H1 (cell line): ENCODE results near the gene FNDC5. TPM values are rescaled to one million over a fixed set of nuclear protein-coding genes. Genes with fewer than 3 reads are reported as not detected.

Source experiments
- CTCF ChIA-PET: fragments of 300-600 bp; sonication (Branson Sonifier 250); formaldehyde crosslinking; loops from one replicate; lab custom pipeline; 2021; ENCODE audit not compliant: partially characterized antibody; lab: Charles Lee
- POLR2A ChIA-PET: fragments of 300-600 bp; sonication (Branson Sonifier 250); formaldehyde crosslinking; loops from one replicate; lab custom pipeline; 2021; ENCODE audit warnings: inconsistent platforms; ENCODE audit not compliant: partially characterized antibody; lab: Charles Lee
- DNase-seq, 2 experiments: peaks; one replicate each; pipeline versions ENCODE4 v3.0.0 to v3.0.0-alpha.2; 2010 to 2022; ENCODE audit warnings: low spot score in 2 of 2, low read depth in 1 of 2, mixed read lengths in 1 of 2
- FAIRE-seq: peaks from 2 replicates; lab custom pipeline; 2011; peaks lifted over from hg19 to GRCh38; lab: Jason Lieb, UNC
- H2AFZ ChIP-seq: 2 replicates; pipeline ENCODE4 v1.8.1; 2012; ENCODE audit warnings: low read length, inconsistent platforms
- H2AK5ac ChIP-seq: 2 replicates; pipeline ENCODE4 v1.6.1; 2013; ENCODE audit warnings: low read depth, low read length
- H2BK120ac ChIP-seq: replicated peaks from 2 replicates; pipeline ENCODE3; 2013; ENCODE audit warnings: low read depth, low read length, inconsistent platforms
- H2BK12ac ChIP-seq: 2 replicates; pipeline ENCODE4 v1.6.1; 2013; ENCODE audit warnings: low read depth, low read length
- H2BK15ac ChIP-seq: 2 replicates; pipeline ENCODE4 v1.6.1; 2013; ENCODE audit warnings: low read length
- H2BK20ac ChIP-seq: 2 replicates; pipeline ENCODE4 v1.6.1; 2013; ENCODE audit warnings: low read length
- H2BK5ac ChIP-seq: 2 replicates; pipeline ENCODE4 v1.6.1; 2013; ENCODE audit warnings: low read depth, low read length
- H3K14ac ChIP-seq: 2 replicates; pipeline ENCODE4 v1.6.1; 2013; ENCODE audit warnings: inconsistent platforms; ENCODE audit not compliant: insufficient read length
- H3K18ac ChIP-seq: 2 replicates; pipeline ENCODE4 v1.6.1; 2013; ENCODE audit warnings: low read length; ENCODE audit errors: extremely low read depth
- H3K23ac ChIP-seq: 2 replicates; pipeline ENCODE4 v1.6.1; 2013; ENCODE audit warnings: inconsistent platforms; ENCODE audit not compliant: insufficient read length
- H3K23me2 ChIP-seq: 2 replicates; pipeline ENCODE4 v1.6.1; 2013; ENCODE audit warnings: low read depth, low read length
- H3K27ac ChIP-seq: 2 replicates; pipeline ENCODE4 v1.6.1; 2011; ENCODE audit warnings: low read depth, low read length, inconsistent platforms
- H3K27me3 ChIP-seq, 4 experiments: replicated peaks in 1 of 4; 1 replicate in 1 of 4; 2 replicates in 3 of 4; pipeline versions ENCODE4 v1.6.1 to v1.8.1; 2011 to 2013; ENCODE audit warnings: low read length in 3 of 4, mild to moderate bottlenecking in 3 of 4, inconsistent platforms in 2 of 4, mixed read lengths in 2 of 4, moderate library complexity in 1 of 4; ENCODE audit not compliant: control insufficient read depth in 3 of 4, insufficient read depth in 3 of 4; ENCODE audit errors: extremely low read depth in 1 of 4
- H3K36me3 ChIP-seq, 4 experiments: 2 replicates each; pipeline versions ENCODE4 v1.6.1 to v1.8.1; 2011 to 2013; ENCODE audit warnings: mild to moderate bottlenecking in 4 of 4, low read length in 3 of 4, moderate library complexity in 2 of 4, control low read depth in 1 of 4, inconsistent platforms in 1 of 4; ENCODE audit not compliant: insufficient read depth in 4 of 4, control insufficient read depth in 2 of 4
- H3K4ac ChIP-seq: replicated peaks from 2 replicates; pipeline ENCODE3; 2013; ENCODE audit warnings: low read length, low read depth, mixed read lengths, inconsistent platforms; ENCODE audit not compliant: insufficient read length
- H3K4me1 ChIP-seq, 4 experiments: replicated peaks in 1 of 4; 1 replicate in 1 of 4; 2 replicates in 3 of 4; pipeline versions ENCODE4 v1.6.1 to v1.8.1; 2011 to 2013; ENCODE audit warnings: low read length in 3 of 4, inconsistent platforms in 2 of 4, mixed read lengths in 1 of 4; ENCODE audit not compliant: insufficient read depth in 4 of 4, control insufficient read depth in 3 of 4
- H3K4me2 ChIP-seq, 2 experiments: 2 replicates each; pipeline versions ENCODE4 v1.6.1 to v1.8.1; 2011 to 2013; ENCODE audit warnings: low read depth in 2 of 2, low read length in 2 of 2, control low read depth in 1 of 2, inconsistent platforms in 1 of 2, mild to moderate bottlenecking in 1 of 2; ENCODE audit not compliant: insufficient read depth in 1 of 2
- H3K4me3 ChIP-seq, 4 experiments: fragments of 200-600, 300-600 bp in 1 of 4; sonication (generic), shearing (Covaris generic), sonication (Bioruptor Twin) in 1 of 4; 2 replicates each; pipeline versions ENCODE4 v1.5.1 to v1.8.1; 2011 to 2016; ENCODE audit warnings: low read length in 4 of 4, low read depth in 3 of 4, control low read depth in 2 of 4, inconsistent platforms in 2 of 4, mild to moderate bottlenecking in 2 of 4, mixed read lengths in 1 of 4, moderate library complexity in 1 of 4; ENCODE audit not compliant: insufficient read depth in 2 of 4; ENCODE audit errors: extremely low read depth in 1 of 4
- H3K56ac ChIP-seq: replicated peaks from 2 replicates; pipeline ENCODE3; 2013; ENCODE audit warnings: low read depth, mild to moderate bottlenecking, mixed read lengths, low read length, inconsistent platforms; ENCODE audit not compliant: insufficient read length
- H3K79me1 ChIP-seq: 2 replicates; pipeline ENCODE4 v1.6.1; 2013; ENCODE audit warnings: low read depth, low read length, control low read depth
- H3K79me2 ChIP-seq, 2 experiments: 2 replicates each; pipeline versions ENCODE4 v1.6.1 to v1.8.1; 2012 to 2013; ENCODE audit warnings: low read length in 2 of 2, mild to moderate bottlenecking in 2 of 2, inconsistent platforms in 1 of 2; ENCODE audit not compliant: insufficient read depth in 2 of 2, control insufficient read depth in 1 of 2
- H3K9ac ChIP-seq, 4 experiments: replicated peaks in 1 of 4; 1 replicate in 1 of 4; 2 replicates in 3 of 4; pipeline versions ENCODE4 v1.6.1 to v1.8.1; 2011 to 2013; ENCODE audit warnings: low read depth in 3 of 4, low read length in 3 of 4, control low read depth in 2 of 4, mild to moderate bottlenecking in 2 of 4, moderate library complexity in 2 of 4, inconsistent platforms in 1 of 4; ENCODE audit errors: extremely low read depth in 1 of 4
- H3K9me3 ChIP-seq, 2 experiments: 2 replicates each; pipeline versions ENCODE4 v1.6.1 to v1.8.1; 2012 to 2013; ENCODE audit warnings: mild to moderate bottlenecking in 2 of 2, moderate library complexity in 2 of 2, control low read depth in 1 of 2, inconsistent platforms in 1 of 2, low read depth in 1 of 2, low read length in 1 of 2, mixed read lengths in 1 of 2; ENCODE audit not compliant: insufficient read depth in 2 of 2
- H4K20me1 ChIP-seq, 2 experiments: replicated peaks in 1 of 2; 2 replicates each; pipeline versions ENCODE3 to v1.8.1; 2011 to 2013; ENCODE audit warnings: inconsistent platforms in 2 of 2, low read length in 2 of 2, mild to moderate bottlenecking in 1 of 2; ENCODE audit not compliant: insufficient read depth in 2 of 2, control insufficient read depth in 1 of 2
- H4K5ac ChIP-seq: 2 replicates; pipeline ENCODE4 v1.6.1; 2013; ENCODE audit warnings: low read length, low read depth, mixed read lengths, inconsistent platforms; ENCODE audit not compliant: insufficient read length
- H4K8ac ChIP-seq: 2 replicates; pipeline ENCODE4 v1.8.0; 2013; ENCODE audit warnings: mild to moderate bottlenecking, moderate library complexity, low read length, inconsistent platforms; ENCODE audit not compliant: insufficient read depth; ENCODE audit errors: extremely low read depth
- H4K91ac ChIP-seq: replicated peaks from 2 replicates; pipeline ENCODE3; 2013; ENCODE audit warnings: low read length, mixed read lengths, inconsistent platforms; ENCODE audit not compliant: insufficient read length
- HDAC6 ChIP-seq: IDR thresholded peaks from one replicate; pipeline ENCODE4 v1.7.1; 2012; ENCODE audit warnings: low read depth, mild to moderate bottlenecking, inconsistent platforms, low read length, moderate library complexity
- SIN3A ChIP-seq, 2 experiments: IDR thresholded peaks in 1 of 2; conservative IDR thresholded peaks in 1 of 2; 2 replicates each; pipeline ENCODE4 v1.6.1; 2011 to 2012; ENCODE audit warnings: low read length in 2 of 2, improper control_type of control experiment in 1 of 2, low read depth in 1 of 2, mild to moderate bottlenecking in 1 of 2
- SIX5 ChIP-seq: IDR thresholded peaks from 2 replicates; pipeline ENCODE4 v1.6.1; 2011; ENCODE audit warnings: mild to moderate bottlenecking, low read depth, low read length
- SUZ12 ChIP-seq: fragments of 200-600 bp; sonication (generic); IDR thresholded peaks from 2 replicates; pipeline ENCODE4 v1.6.1; 2012; ENCODE audit warnings: mild to moderate bottlenecking, inconsistent platforms, low read length, moderate library complexity, mixed read lengths
- ZNF274 ChIP-seq: IDR thresholded peaks from 2 replicates; pipeline ENCODE4 v1.7.0; 2012; ENCODE audit warnings: low read length, borderline replicate concordance; ENCODE audit errors: extremely low read depth
- WGBS, 2 experiments: shearing (Covaris generic) in 1 of 2; methylation state at CpG; one replicate each; pipeline versions ENCODE4 v1.1.6 to v1.1.7; 2013 to 2015; ENCODE audit warnings: low lambda C conversion rate in 2 of 2, mixed read lengths in 2 of 2, inconsistent platforms in 1 of 2, low coverage in 1 of 2, missing lambda C conversion rate in 1 of 2; ENCODE audit not compliant: insufficient replicate concordance in 2 of 2, insufficient coverage in 1 of 2, insufficient read length in 1 of 2; ENCODE audit errors: extremely low coverage in 1 of 2, missing lambda C conversion rate in 1 of 2; 5-methylcytosine and 5-hydroxymethylcytosine counted together
- polyA plus RNA-seq, 7 experiments: library from polyadenylated mRNA; depleted of rRNA in 3 of 7; stranded (reverse) in 5 of 7; unstranded in 2 of 7; fragments of >200 nt in 5 of 7; fragments of 200-250 nt in 2 of 7; gene quantifications; 1 replicate in 5 of 7; 2 replicates in 1 of 7; 4 replicates in 1 of 7; pipeline versions ENCODE4 v1.2.1 to v1.2.3, GENCODE V29; 2011 to 2013; ENCODE audit warnings: missing spikeins in 2 of 7, mixed read lengths in 2 of 7
- total RNA-seq: library from RNA; stranded (reverse); fragmentation: NEBNext Ultra II Directional; extraction: Animal tissue kit (Norgen Biotek cat#: 25700); gene quantifications from 2 replicates; pipeline ENCODE4 v1.2.1, GENCODE V29; 2021
- TF ChIP-seq, protein P1 (sequence below): IDR thresholded peaks from 2 replicates; pipeline ENCODE4 v1.6.1; 2011; ENCODE audit warnings: low read length, improper control_type of control experiment
- TF ChIP-seq, protein P2 (sequence below): IDR thresholded peaks from 2 replicates; pipeline ENCODE4 v1.6.1; 2012; ENCODE audit warnings: inconsistent platforms

FNDC5 gene
- total and polyA plus RNA-seq, 2 of the 8 experiments (the other 6 are each of a cell fraction or from before 2014, with no cell fraction given), result 1.8 to 2.0 TPM

DNA sequence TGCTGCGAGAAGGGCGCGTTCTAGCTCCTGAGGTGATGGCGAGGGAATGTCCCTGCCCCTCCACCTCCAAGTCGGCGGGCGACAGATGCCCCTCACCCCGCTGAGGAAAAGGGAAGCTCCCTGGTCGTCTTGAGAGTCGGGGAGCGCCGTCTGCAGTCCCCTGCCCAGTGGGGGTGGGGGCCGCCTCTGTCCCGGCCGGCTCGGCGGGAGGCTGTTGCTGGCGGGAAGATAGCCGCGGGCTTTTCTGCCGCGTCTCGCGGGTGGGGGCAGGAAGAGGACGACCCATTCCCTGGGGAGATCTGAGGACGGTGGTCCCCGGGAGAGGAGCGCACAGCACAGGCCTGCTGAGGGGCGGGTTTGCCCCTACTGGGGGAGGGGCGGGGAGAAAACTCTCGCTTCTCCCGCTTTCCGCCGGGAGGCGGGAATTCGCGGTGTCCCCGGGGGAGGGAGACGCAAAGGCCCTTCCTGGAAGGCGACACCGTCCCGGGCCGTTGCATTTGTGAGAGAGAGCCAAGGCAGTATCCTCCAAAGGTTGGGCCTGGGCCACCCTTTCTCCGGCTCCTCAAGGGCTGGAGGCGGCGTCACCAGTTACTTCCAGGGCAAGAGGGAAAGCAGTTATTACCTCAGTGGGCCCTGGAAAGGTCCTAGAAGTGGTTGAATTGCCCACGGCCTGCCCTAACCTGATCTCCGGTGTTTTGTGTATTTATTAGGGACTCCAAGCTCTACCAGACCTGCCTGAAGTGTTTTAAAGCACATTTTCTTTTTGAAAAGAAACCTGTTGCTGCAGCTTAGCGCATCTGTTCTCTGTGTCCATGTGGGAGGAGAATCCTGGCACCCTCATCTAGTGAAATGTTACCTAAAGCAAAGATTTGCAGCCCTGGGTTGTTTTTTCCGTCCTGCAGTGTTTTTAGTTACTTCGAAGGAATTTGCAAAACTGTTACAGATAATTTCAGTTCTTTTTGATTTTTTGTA, 52.6 kb downstream of the FNDC5 start:
- FAIRE-seq (no peak), DNase-seq (peak; percentile 49 to 86)
- ChIA-PET CTCF (interaction anchor here (0.7 to 1.2 kb wide), 2 partner anchors 11 to 75 kb away, joined by 3 to 4 read pairs; no protein-coding TSS in a partner anchor), POLR2A (interaction anchor here (0.6 to 4.1 kb wide), 42 partner anchors 9 to 805 kb away, joined by 3 to 23 read pairs (median 5); partner anchors contain the start of genes BSDC1, FNDC5, MARCKSL1 and RBBP4)
- H4K91ac ChIP-seq, result peak overlapping the region; percentile 99
- peak overlapping the region; percentile 90 to 98 (median 94) for H3K9ac ChIP-seq
- H4K20me1 ChIP-seq, result no peaks in the 10 kb centered on the region
- no peak overlapping the region for H2AK5ac ChIP-seq
- H2BK120ac ChIP-seq, result peak overlapping the region; percentile 60
- peak overlapping the region; percentile 91 for H3K56ac ChIP-seq
- H3K4me2 ChIP-seq, result peak overlapping the region; percentile 81 to 99
- no peak overlapping the region for H3K23ac ChIP-seq
- peaks cover 6% of the 10 kb centered on the region for H3K23me2 ChIP-seq
- H3K9me3 ChIP-seq, result no peaks in the 10 kb centered on the region
- H3K4me1 ChIP-seq, result peaks cover 0 to 6% (median 2%) of the 10 kb centered on the region in 4 experiments; a peak in 3 of 7 replicates
- peak overlapping the region; percentile 79 to 91 (median 82) for H3K4me3 ChIP-seq
- H4K5ac ChIP-seq, result peak overlapping the region; percentile 94
- peak overlapping the region; percentile 91 for H3K18ac ChIP-seq
- H2BK15ac ChIP-seq, result peak overlapping the region; percentile 46
- H3K27ac ChIP-seq, result peak overlapping the region; percentile 95
- 4% methylated on average over 37 of the region's 51 CpGs; no CpG with 5 or more reads in 1 of the 2 experiments for WGBS, 2 experiments
- peak overlapping the region; percentile 49 for H3K14ac ChIP-seq
- H3K27me3 ChIP-seq, result no peaks in the 10 kb centered on the region
- peak overlapping the region; percentile 91 for H2BK12ac ChIP-seq
- no peak overlapping the region for H2BK20ac ChIP-seq
- H3K79me1 ChIP-seq, result no peaks in the 10 kb centered on the region; the same call in 1 of the 2 replicates
- peaks cover 0 to 3% (median 0%) of the 10 kb centered on the region in 4 experiments; a peak in 1 of 8 replicates for H3K36me3 ChIP-seq
- peak overlapping the region; percentile 98 for H3K4ac ChIP-seq
- peak overlapping the region; percentile 100 for H2BK5ac ChIP-seq
- H3K79me2 ChIP-seq, result peaks cover 18 to 85% of the 10 kb centered on the region in 2 experiments
- peak overlapping the region; percentile 99 for H4K8ac ChIP-seq
- H2AFZ ChIP-seq, result no peak overlapping the region
- no peak for TF ChIP-seq SUZ12
- TF ChIP-seq HDAC6, result no peak
- TF ChIP-seq ZNF274, result no peak
- peak in 1 of 2 experiments; percentile 66; a peak in 1 of 4 replicates for TF ChIP-seq SIN3A (conservative IDR thresholded peaks at IDR 0.05 in 1 of 2, IDR thresholded peaks at IDR 0.05 in 1 of 2; ENCODE audit: low read depth in 1 of 2, low read length in 2 of 2)
- TF ChIP-seq, protein P1, sequence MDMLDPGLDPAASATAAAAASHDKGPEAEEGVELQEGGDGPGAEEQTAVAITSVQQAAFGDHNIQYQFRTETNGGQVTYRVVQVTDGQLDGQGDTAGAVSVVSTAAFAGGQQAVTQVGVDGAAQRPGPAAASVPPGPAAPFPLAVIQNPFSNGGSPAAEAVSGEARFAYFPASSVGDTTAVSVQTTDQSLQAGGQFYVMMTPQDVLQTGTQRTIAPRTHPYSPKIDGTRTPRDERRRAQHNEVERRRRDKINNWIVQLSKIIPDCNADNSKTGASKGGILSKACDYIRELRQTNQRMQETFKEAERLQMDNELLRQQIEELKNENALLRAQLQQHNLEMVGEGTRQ, result no peak
- TF ChIP-seq, protein P2, sequence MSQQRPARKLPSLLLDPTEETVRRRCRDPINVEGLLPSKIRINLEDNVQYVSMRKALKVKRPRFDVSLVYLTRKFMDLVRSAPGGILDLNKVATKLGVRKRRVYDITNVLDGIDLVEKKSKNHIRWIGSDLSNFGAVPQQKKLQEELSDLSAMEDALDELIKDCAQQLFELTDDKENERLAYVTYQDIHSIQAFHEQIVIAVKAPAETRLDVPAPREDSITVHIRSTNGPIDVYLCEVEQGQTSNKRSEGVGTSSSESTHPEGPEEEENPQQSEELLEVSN, result no peak; the same call in 1 of the 2 replicates
- TF ChIP-seq SIX5, result no peak
